HG02571 (cell line): ENCODE results near the gene SHROOM1.
A peak's percentile ranks its signal among the peaks of the same experiment; 100 is the strongest.
"Not testable (repeated sequence)": the region's sequence is repeated elsewhere in the genome, so short reads cannot be mapped to it uniquely, and the experiment has no call there.

Experiments used
- ATAC-seq: cut with Tn5 transposase; IDR thresholded peaks from one replicate; pipeline ENCODE4 v1.9.1; 2021; ENCODE audit warnings: mild to moderate bottlenecking, moderate library complexity; ENCODE audit not compliant: unreplicated experiment

Gene SHROOM1

GRCh38 chr5:132830436-132831094, at the start of gene SHROOM1:
Gene SHROOM1 (minus strand): TSS chr5:132830647. CDS start chr5:132826140, 4,507 bp downstream.
- peak; percentile 78 for ATAC-seq

GRCh38 chr5:132877938-132878337, 47.5 kb upstream of the SHROOM1 start:
- ATAC-seq: no peak

- ATAC-seq: no peak
Measured at GRCh38 chr5:132877466-132877865, 47.0 kb upstream of the SHROOM1 start.

GRCh38 chr5:132876020-132876759, 45.7 kb upstream of the SHROOM1 start:
- ATAC-seq: no peak

GRCh38 chr5:132873930-132874271, 43.5 kb upstream of the SHROOM1 start:
- no peak for ATAC-seq

- no peak for ATAC-seq
Measured at GRCh38 chr5:132873119-132873929, 42.9 kb upstream of the SHROOM1 start, which contains the start of gene LEAP2. Gene LEAP2 (plus strand): TSS chr5:132873668. CDS start chr5:132873695, 27 bp downstream.

- ATAC-seq: no peak
Measured at GRCh38 chr5:132872788-132873118, 42.3 kb upstream of the SHROOM1 start.

GRCh38 chr5:132871459-132872284, 41.2 kb upstream of the SHROOM1 start:
- ATAC-seq: no peak

GRCh38 chr5:132870801-132871200, 40.4 kb upstream of the SHROOM1 start:
- ATAC-seq: no peak

GRCh38 chr5:132868754-132869153, 38.3 kb upstream of the SHROOM1 start:
- no peak for ATAC-seq

GRCh38 chr5:132867046-132867451, 36.6 kb upstream of the SHROOM1 start:
- ATAC-seq: peak; percentile 4

GRCh38 chr5:132866342-132867045, 36.0 kb upstream of the SHROOM1 start, which contains the start of the genes GDF9 and UQCRQ:
Gene GDF9 (minus strand): TSS chr5:132866469. CDS start chr5:132864533, 1,936 bp downstream.
Gene UQCRQ (plus strand): TSS chr5:132866642. CDS start chr5:132866882, 240 bp downstream.
- ATAC-seq: peak; percentile 100

GRCh38 chr5:132865668-132866341, 35.4 kb upstream of the SHROOM1 start:
- peak; percentile 16 for ATAC-seq

GRCh38 chr5:132860742-132861141, 30.3 kb upstream of the SHROOM1 start:
- no peak for ATAC-seq

GRCh38 chr5:132859889-132860437, 29.5 kb upstream of the SHROOM1 start:
- ATAC-seq: no peak

- no peak for ATAC-seq
Measured at GRCh38 chr5:132856011-132856410, 25.6 kb upstream of the SHROOM1 start.

GRCh38 chr5:132854992-132855391, 24.5 kb upstream of the SHROOM1 start:
- ATAC-seq: not testable (repeated sequence)

- ATAC-seq: no peak
Measured at GRCh38 chr5:132854301-132854700, 23.9 kb upstream of the SHROOM1 start.

- no peak for ATAC-seq
Measured at GRCh38 chr5:132853790-132854189, 23.3 kb upstream of the SHROOM1 start.
